D721Med (cell line): ENCODE data around the gene MPZL1.

Experiments
- DNase-seq: peaks from one replicate; pipeline ENCODE4 v3.0.0; 2011; ENCODE audit warnings: low spot score; ENCODE audit not compliant: insufficient read length
- FAIRE-seq: peaks from 2 replicates; lab custom pipeline; 2011; peaks lifted over from hg19 to GRCh38; lab: Jason Lieb, UNC
- CTCF ChIP-seq: IDR thresholded peaks from 2 replicates; pipeline ENCODE4 v1.5.1; 2012; ENCODE audit warnings: mild to moderate bottlenecking, control low read depth; ENCODE audit not compliant: insufficient read depth; ENCODE audit errors: missing control alignments

Gene MPZL1

GRCh38 chr1:167710836-167711235 is 10.9 kb upstream of the MPZL1 start:
- FAIRE-seq (no peak), DNase-seq (no peak)
- no peak for TF ChIP-seq CTCF

- TF ChIP-seq CTCF, result no peak
- DNase-seq (no peak), FAIRE-seq (no peak)
These were observed 10.0 kb upstream of the MPZL1 start for GRCh38 chr1:167711797-167712196.

- FAIRE-seq (no peak), DNase-seq (no peak)
- no peak for TF ChIP-seq CTCF
These were observed 8.3 kb upstream of the MPZL1 start for GRCh38 chr1:167713330-167714081.

- DNase-seq, result no peak
- FAIRE-seq, result no peak
- TF ChIP-seq CTCF, result no peak
These were observed 7.7 kb upstream of the MPZL1 start for GRCh38 chr1:167714098-167714438.

- FAIRE-seq, result no peak
- TF ChIP-seq CTCF, result peak; percentile 20
- no peak for DNase-seq
These were observed 7.2 kb upstream of the MPZL1 start for GRCh38 chr1:167714439-167715156.

- peak; percentile 99 for TF ChIP-seq CTCF
- DNase-seq (peak; percentile 51), FAIRE-seq (peak; percentile 94)
These were observed 6.4 kb upstream of the MPZL1 start for GRCh38 chr1:167715157-167715999.
